Fibroblast of lung (primary cell): ENCODE measurements around the gene RAC2.

ENCODE experiments used
- CTCF ChIP-seq, 2 donors: IDR thresholded peaks in 1 of 2; conservative IDR thresholded peaks in 1 of 2; 1 replicate in 1 of 2; 2 replicates in 1 of 2; pipeline ENCODE4 v1.5.1; 2011 to 2012; ENCODE audit warnings: low read length in 2 of 2, control low read depth in 1 of 2, inconsistent platforms in 1 of 2, low read depth in 1 of 2, mild to moderate bottlenecking in 1 of 2
- EZH2 ChIP-seq: IDR thresholded peaks from 2 replicates; pipeline ENCODE4 v1.5.1; 2012; ENCODE audit warnings: low read length, control low read depth, mild to moderate bottlenecking; ENCODE audit errors: missing control alignments

- TF ChIP-seq EZH2 (no peak), CTCF (conservative IDR thresholded peaks at IDR 0.05 in 1 of 2, IDR thresholded peaks at IDR 0.05 in 1 of 2; ENCODE audit: low read depth in 1 of 2, low read length in 2 of 2) (no peak)
These were observed 29.2 kb upstream of the RAC2 start for GRCh38 chr22:37273126-37273845.
